H1 (cell line): ENCODE data around the gene SYNPR. TPM values are rescaled to one million over a fixed set of nuclear protein-coding genes. Genes with fewer than 3 reads are reported as not detected.

ENCODE experiments used
- CTCF ChIA-PET: fragments of 300-600 bp; sonication (Branson Sonifier 250); formaldehyde crosslinking; loops from one replicate; lab custom pipeline; 2021; ENCODE audit not compliant: partially characterized antibody; lab: Charles Lee
- POLR2A ChIA-PET: fragments of 300-600 bp; sonication (Branson Sonifier 250); formaldehyde crosslinking; loops from one replicate; lab custom pipeline; 2021; ENCODE audit warnings: inconsistent platforms; ENCODE audit not compliant: partially characterized antibody; lab: Charles Lee
- DNase-seq, 2 experiments: peaks; one replicate each; pipeline versions ENCODE4 v3.0.0 to v3.0.0-alpha.2; 2010 to 2022; ENCODE audit warnings: low spot score in 2 of 2, low read depth in 1 of 2, mixed read lengths in 1 of 2
- FAIRE-seq: peaks from 2 replicates; lab custom pipeline; 2011; peaks lifted over from hg19 to GRCh38; lab: Jason Lieb, UNC
- H2AFZ ChIP-seq: 2 replicates; pipeline ENCODE4 v1.8.1; 2012; ENCODE audit warnings: low read length, inconsistent platforms
- H2AK5ac ChIP-seq: 2 replicates; pipeline ENCODE4 v1.6.1; 2013; ENCODE audit warnings: low read depth, low read length
- H2BK120ac ChIP-seq: replicated peaks from 2 replicates; pipeline ENCODE3; 2013; ENCODE audit warnings: low read depth, low read length, inconsistent platforms
- H2BK12ac ChIP-seq: 2 replicates; pipeline ENCODE4 v1.6.1; 2013; ENCODE audit warnings: low read depth, low read length
- H2BK15ac ChIP-seq: 2 replicates; pipeline ENCODE4 v1.6.1; 2013; ENCODE audit warnings: low read length
- H2BK20ac ChIP-seq: 2 replicates; pipeline ENCODE4 v1.6.1; 2013; ENCODE audit warnings: low read length
- H2BK5ac ChIP-seq: 2 replicates; pipeline ENCODE4 v1.6.1; 2013; ENCODE audit warnings: low read depth, low read length
- H3K14ac ChIP-seq: 2 replicates; pipeline ENCODE4 v1.6.1; 2013; ENCODE audit warnings: inconsistent platforms; ENCODE audit not compliant: insufficient read length
- H3K18ac ChIP-seq: 2 replicates; pipeline ENCODE4 v1.6.1; 2013; ENCODE audit warnings: low read length; ENCODE audit errors: extremely low read depth
- H3K23ac ChIP-seq: 2 replicates; pipeline ENCODE4 v1.6.1; 2013; ENCODE audit warnings: inconsistent platforms; ENCODE audit not compliant: insufficient read length
- H3K23me2 ChIP-seq: 2 replicates; pipeline ENCODE4 v1.6.1; 2013; ENCODE audit warnings: low read depth, low read length
- H3K27ac ChIP-seq: 2 replicates; pipeline ENCODE4 v1.6.1; 2011; ENCODE audit warnings: low read depth, low read length, inconsistent platforms
- H3K27me3 ChIP-seq, 4 experiments: replicated peaks in 1 of 4; 1 replicate in 1 of 4; 2 replicates in 3 of 4; pipeline versions ENCODE4 v1.6.1 to v1.8.1; 2011 to 2013; ENCODE audit warnings: low read length in 3 of 4, mild to moderate bottlenecking in 3 of 4, inconsistent platforms in 2 of 4, mixed read lengths in 2 of 4, moderate library complexity in 1 of 4; ENCODE audit not compliant: control insufficient read depth in 3 of 4, insufficient read depth in 3 of 4; ENCODE audit errors: extremely low read depth in 1 of 4
- H3K36me3 ChIP-seq, 4 experiments: 2 replicates each; pipeline versions ENCODE4 v1.6.1 to v1.8.1; 2011 to 2013; ENCODE audit warnings: mild to moderate bottlenecking in 4 of 4, low read length in 3 of 4, moderate library complexity in 2 of 4, control low read depth in 1 of 4, inconsistent platforms in 1 of 4; ENCODE audit not compliant: insufficient read depth in 4 of 4, control insufficient read depth in 2 of 4
- H3K4ac ChIP-seq: replicated peaks from 2 replicates; pipeline ENCODE3; 2013; ENCODE audit warnings: low read length, low read depth, mixed read lengths, inconsistent platforms; ENCODE audit not compliant: insufficient read length
- H3K4me1 ChIP-seq, 4 experiments: replicated peaks in 1 of 4; 1 replicate in 1 of 4; 2 replicates in 3 of 4; pipeline versions ENCODE4 v1.6.1 to v1.8.1; 2011 to 2013; ENCODE audit warnings: low read length in 3 of 4, inconsistent platforms in 2 of 4, mixed read lengths in 1 of 4; ENCODE audit not compliant: insufficient read depth in 4 of 4, control insufficient read depth in 3 of 4
- H3K4me2 ChIP-seq, 2 experiments: 2 replicates each; pipeline versions ENCODE4 v1.6.1 to v1.8.1; 2011 to 2013; ENCODE audit warnings: low read depth in 2 of 2, low read length in 2 of 2, control low read depth in 1 of 2, inconsistent platforms in 1 of 2, mild to moderate bottlenecking in 1 of 2; ENCODE audit not compliant: insufficient read depth in 1 of 2
- H3K4me3 ChIP-seq, 4 experiments: fragments of 200-600, 300-600 bp in 1 of 4; sonication (generic), shearing (Covaris generic), sonication (Bioruptor Twin) in 1 of 4; 2 replicates each; pipeline versions ENCODE4 v1.5.1 to v1.8.1; 2011 to 2016; ENCODE audit warnings: low read length in 4 of 4, low read depth in 3 of 4, control low read depth in 2 of 4, inconsistent platforms in 2 of 4, mild to moderate bottlenecking in 2 of 4, mixed read lengths in 1 of 4, moderate library complexity in 1 of 4; ENCODE audit not compliant: insufficient read depth in 2 of 4; ENCODE audit errors: extremely low read depth in 1 of 4
- H3K56ac ChIP-seq: replicated peaks from 2 replicates; pipeline ENCODE3; 2013; ENCODE audit warnings: low read depth, mild to moderate bottlenecking, mixed read lengths, low read length, inconsistent platforms; ENCODE audit not compliant: insufficient read length
- H3K79me1 ChIP-seq: 2 replicates; pipeline ENCODE4 v1.6.1; 2013; ENCODE audit warnings: low read depth, low read length, control low read depth
- H3K79me2 ChIP-seq, 2 experiments: 2 replicates each; pipeline versions ENCODE4 v1.6.1 to v1.8.1; 2012 to 2013; ENCODE audit warnings: low read length in 2 of 2, mild to moderate bottlenecking in 2 of 2, inconsistent platforms in 1 of 2; ENCODE audit not compliant: insufficient read depth in 2 of 2, control insufficient read depth in 1 of 2
- H3K9ac ChIP-seq, 4 experiments: replicated peaks in 1 of 4; 1 replicate in 1 of 4; 2 replicates in 3 of 4; pipeline versions ENCODE4 v1.6.1 to v1.8.1; 2011 to 2013; ENCODE audit warnings: low read depth in 3 of 4, low read length in 3 of 4, control low read depth in 2 of 4, mild to moderate bottlenecking in 2 of 4, moderate library complexity in 2 of 4, inconsistent platforms in 1 of 4; ENCODE audit errors: extremely low read depth in 1 of 4
- H3K9me3 ChIP-seq, 2 experiments: 2 replicates each; pipeline versions ENCODE4 v1.6.1 to v1.8.1; 2012 to 2013; ENCODE audit warnings: mild to moderate bottlenecking in 2 of 2, moderate library complexity in 2 of 2, control low read depth in 1 of 2, inconsistent platforms in 1 of 2, low read depth in 1 of 2, low read length in 1 of 2, mixed read lengths in 1 of 2; ENCODE audit not compliant: insufficient read depth in 2 of 2
- H4K20me1 ChIP-seq, 2 experiments: replicated peaks in 1 of 2; 2 replicates each; pipeline versions ENCODE3 to v1.8.1; 2011 to 2013; ENCODE audit warnings: inconsistent platforms in 2 of 2, low read length in 2 of 2, mild to moderate bottlenecking in 1 of 2; ENCODE audit not compliant: insufficient read depth in 2 of 2, control insufficient read depth in 1 of 2
- H4K5ac ChIP-seq: 2 replicates; pipeline ENCODE4 v1.6.1; 2013; ENCODE audit warnings: low read length, low read depth, mixed read lengths, inconsistent platforms; ENCODE audit not compliant: insufficient read length
- H4K8ac ChIP-seq: 2 replicates; pipeline ENCODE4 v1.8.0; 2013; ENCODE audit warnings: mild to moderate bottlenecking, moderate library complexity, low read length, inconsistent platforms; ENCODE audit not compliant: insufficient read depth; ENCODE audit errors: extremely low read depth
- H4K91ac ChIP-seq: replicated peaks from 2 replicates; pipeline ENCODE3; 2013; ENCODE audit warnings: low read length, mixed read lengths, inconsistent platforms; ENCODE audit not compliant: insufficient read length
- BCL11A ChIP-seq, 2 experiments: IDR thresholded peaks; one replicate each; pipeline ENCODE4 v1.6.1; 2011; ENCODE audit warnings: low read depth in 2 of 2, low read length in 2 of 2, mild to moderate bottlenecking in 2 of 2
- BRCA1 ChIP-seq: IDR thresholded peaks from 2 replicates; pipeline ENCODE4 v1.6.1; 2012; ENCODE audit warnings: low read depth, low read length, improper control_type of control experiment
- CEBPB ChIP-seq: IDR thresholded peaks from 2 replicates; pipeline ENCODE4 v1.6.1; 2012; ENCODE audit warnings: low read depth, low read length
- EP300 ChIP-seq, 2 experiments: IDR thresholded peaks; 1 replicate in 1 of 2; 2 replicates in 1 of 2; pipeline ENCODE4 v1.6.1; 2011 to 2012; ENCODE audit warnings: low read depth in 2 of 2, low read length in 2 of 2, mild to moderate bottlenecking in 2 of 2, borderline replicate concordance in 1 of 2, inconsistent platforms in 1 of 2, moderate library complexity in 1 of 2
- KDM1A ChIP-seq: fragments of 200-600, 300-600 bp; sonication (generic); IDR thresholded peaks from 2 replicates; pipeline ENCODE4 v1.7.1; 2016; ENCODE audit warnings: mild to moderate bottlenecking, low read length, borderline replicate concordance
- POU5F1 ChIP-seq: IDR thresholded peaks from 2 replicates; pipeline ENCODE4 v1.6.1; 2011; ENCODE audit warnings: low read depth, mild to moderate bottlenecking, low read length, moderate library complexity
- SAP30 ChIP-seq: fragments of 300-600 bp; sonication (generic); IDR thresholded peaks from 2 replicates; pipeline ENCODE4 v1.7.1; 2012; ENCODE audit warnings: low read length, moderate library complexity, mild to moderate bottlenecking, inconsistent platforms; ENCODE audit not compliant: insufficient read depth, insufficient replicate concordance
- SRF ChIP-seq: IDR thresholded peaks from 2 replicates; pipeline ENCODE4 v1.6.1; 2011; ENCODE audit warnings: mild to moderate bottlenecking, low read depth, low read length, moderate library complexity
- TBP ChIP-seq: IDR thresholded peaks from 2 replicates; pipeline ENCODE4 v1.6.1; 2011; ENCODE audit warnings: low read depth, low read length, improper control_type of control experiment
- WGBS, 2 experiments: shearing (Covaris generic) in 1 of 2; methylation state at CpG; one replicate each; pipeline versions ENCODE4 v1.1.6 to v1.1.7; 2013 to 2015; ENCODE audit warnings: low lambda C conversion rate in 2 of 2, mixed read lengths in 2 of 2, inconsistent platforms in 1 of 2, low coverage in 1 of 2, missing lambda C conversion rate in 1 of 2; ENCODE audit not compliant: insufficient replicate concordance in 2 of 2, insufficient coverage in 1 of 2, insufficient read length in 1 of 2; ENCODE audit errors: extremely low coverage in 1 of 2, missing lambda C conversion rate in 1 of 2; 5-methylcytosine and 5-hydroxymethylcytosine counted together
- polyA plus RNA-seq, 7 experiments: library from polyadenylated mRNA; depleted of rRNA in 3 of 7; stranded (reverse) in 5 of 7; unstranded in 2 of 7; fragments of >200 nt in 5 of 7; fragments of 200-250 nt in 2 of 7; gene quantifications; 1 replicate in 5 of 7; 2 replicates in 1 of 7; 4 replicates in 1 of 7; pipeline versions ENCODE4 v1.2.1 to v1.2.3, GENCODE V29; 2011 to 2013; ENCODE audit warnings: missing spikeins in 2 of 7, mixed read lengths in 2 of 7
- total RNA-seq: library from RNA; stranded (reverse); fragmentation: NEBNext Ultra II Directional; extraction: Animal tissue kit (Norgen Biotek cat#: 25700); gene quantifications from 2 replicates; pipeline ENCODE4 v1.2.1, GENCODE V29; 2021

Gene SYNPR
- total and polyA plus RNA-seq, 2 of the 8 experiments (the other 6 are each of a cell fraction or from before 2014, with no cell fraction given) = 0.39 to 0.99 TPM

DNA sequence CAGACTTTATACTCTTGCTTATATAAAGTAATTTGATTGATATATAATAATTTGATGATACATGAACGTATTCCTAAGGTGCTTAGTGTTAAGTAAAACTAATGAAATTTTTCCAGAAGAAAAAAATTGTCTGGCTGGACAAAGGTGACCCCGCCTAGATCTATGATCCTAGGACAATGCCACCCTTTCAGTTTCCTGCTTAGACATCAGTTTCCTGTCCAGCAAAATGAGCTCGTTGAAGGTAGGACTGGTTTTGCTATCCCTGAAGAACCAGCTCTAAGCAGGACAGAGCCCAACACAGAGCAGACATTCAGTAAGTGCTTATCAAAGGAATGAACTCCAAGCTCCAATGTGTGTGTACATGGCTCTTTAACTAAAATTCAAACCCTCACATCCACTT, 293.6 kb downstream of the SYNPR start:
- no peaks in the 10 kb centered on the region for H3K36me3 ChIP-seq
- H2BK15ac ChIP-seq = no peak overlapping the region
- 85% methylated on average over 3 of the region's 3 CpGs; no CpG with 5 or more reads in 1 of the 2 experiments for WGBS, 2 experiments
- no peak overlapping the region for H2BK120ac ChIP-seq
- no peak overlapping the region for H2AFZ ChIP-seq
- no peak overlapping the region for H3K27ac ChIP-seq
- H4K20me1 ChIP-seq = no peaks in the 10 kb centered on the region
- peaks cover 0 to 8% (median 3%) of the 10 kb centered on the region in 4 experiments; a peak in 3 of 7 replicates for H3K4me1 ChIP-seq
- H2BK5ac ChIP-seq = no peak overlapping the region
- H3K79me2 ChIP-seq = no peaks in the 10 kb centered on the region
- H3K27me3 ChIP-seq = no peaks in the 10 kb centered on the region; a peak in 1 of 7 replicates
- TF ChIP-seq SAP30 (no peak), KDM1A (no peak), POU5F1 (no peak), SRF (no peak), CEBPB (no peak), BRCA1 (no peak), EP300 (IDR thresholded peaks at IDR 0.05; ENCODE audit: borderline replicate concordance in 1 of 2, low read depth in 2 of 2, low read length in 2 of 2) (no peak), TBP (no peak), BCL11A (IDR thresholded peaks at IDR 0.05; ENCODE audit: low read depth in 2 of 2, low read length in 2 of 2) (no peak)
- TF ChIP-seq, all 59 proteins: peak for 0
- no peak overlapping the region for H3K4ac ChIP-seq
- no peak overlapping the region for H3K23ac ChIP-seq
- no peak overlapping the region for H4K91ac ChIP-seq
- ChIA-PET CTCF (interaction anchor here (2.7 kb wide), 1 partner anchor 221 kb away, joined by 11 read pairs; no protein-coding TSS in a partner anchor), POLR2A (no interaction called here)
- no peak for DNase-seq
- no peak overlapping the region for H3K18ac ChIP-seq
- H3K9ac ChIP-seq = no peak overlapping the region
- no peak overlapping the region for H3K4me2 ChIP-seq
- H2AK5ac ChIP-seq = no peak overlapping the region
- H3K9me3 ChIP-seq = no peaks in the 10 kb centered on the region
- no peak overlapping the region for H2BK12ac ChIP-seq
- no peak overlapping the region for H2BK20ac ChIP-seq
- H3K56ac ChIP-seq = no peak overlapping the region
- H4K5ac ChIP-seq = no peak overlapping the region
- H3K4me3 ChIP-seq = no peak overlapping the region
- H3K79me1 ChIP-seq = no peaks in the 10 kb centered on the region
- FAIRE-seq = no peak
- H3K14ac ChIP-seq = no peak overlapping the region
- no peaks in the 10 kb centered on the region for H3K23me2 ChIP-seq
- H4K8ac ChIP-seq = no peak overlapping the region
